CD4-positive, alpha-beta memory T cell (primary cell): Measurements from ENCODE around the gene ETHE1. TPM values are rescaled to one million over a fixed set of nuclear protein-coding genes. Genes with fewer than 3 reads are reported as not detected.
"Not testable (repeated sequence)": the region's sequence is repeated elsewhere in the genome, so short reads cannot be mapped to it uniquely, and the experiment has no call there.

Experiments
- CTCF ChIA-PET: fragments of 350-600 bp; sonication (Branson Sonifier 250); formaldehyde crosslinking; loops from one replicate; lab custom pipeline; 2021; ENCODE audit warnings: inconsistent platforms; ENCODE audit not compliant: partially characterized antibody; lab: Charles Lee
- POLR2A ChIA-PET: fragments of 350-600 bp; sonication (Branson Sonifier 250); formaldehyde crosslinking; loops from one replicate; lab custom pipeline; 2021; ENCODE audit not compliant: partially characterized antibody; lab: Charles Lee
- DNase-seq, 5 donors: peaks; one replicate each; pipeline versions ENCODE4 v3.0.0 to v3.0.0-alpha.2; 2020 to 2022; ENCODE audit warnings: mixed read lengths in 1 of 5
- H3K27ac ChIP-seq: one replicate; pipeline ENCODE4 v1.7.0; 2013; ENCODE audit warnings: low read depth, low read length
- H3K27me3 ChIP-seq: 2 replicates; pipeline ENCODE4 v1.7.0; 2013; ENCODE audit warnings: mild to moderate bottlenecking, low read length, moderate library complexity; ENCODE audit not compliant: insufficient read depth
- H3K36me3 ChIP-seq: 2 replicates; pipeline ENCODE4 v1.7.0; 2013; ENCODE audit warnings: mild to moderate bottlenecking, low read length, moderate library complexity; ENCODE audit not compliant: insufficient read depth
- H3K4me1 ChIP-seq: 2 replicates; pipeline ENCODE4 v1.7.0; 2013; ENCODE audit warnings: mild to moderate bottlenecking, low read length, moderate library complexity; ENCODE audit not compliant: insufficient read depth
- H3K4me3 ChIP-seq, 2 donors: one replicate each; pipeline ENCODE4 v1.7.0; 2013; ENCODE audit warnings: low read length in 2 of 2, mild to moderate bottlenecking in 1 of 2
- H3K9me3 ChIP-seq, 2 donors: one replicate each; pipeline ENCODE4 v1.7.0; 2013; ENCODE audit warnings: low read length in 2 of 2, control low read depth in 1 of 2; ENCODE audit not compliant: control insufficient read depth in 1 of 2
- H3K27ac Mint-ChIP-seq, 7 donors: one replicate each; pipeline ENCODE4 v1.8.0; 2020 to 2021; ENCODE audit warnings: mixed read lengths in 7 of 7, mild to moderate bottlenecking in 6 of 7, inconsistent platforms in 3 of 7, moderate library complexity in 3 of 7
- H3K27me3 Mint-ChIP-seq, 2 donors: one replicate each; pipeline ENCODE4 v1.8.0; 2020 to 2021; ENCODE audit warnings: mixed read lengths in 2 of 2
- H3K36me3 Mint-ChIP-seq, 2 donors: one replicate each; pipeline ENCODE4 v1.8.0; 2020 to 2021; ENCODE audit warnings: mixed read lengths in 2 of 2, inconsistent platforms in 1 of 2, mild to moderate bottlenecking in 1 of 2
- H3K4me1 Mint-ChIP-seq, 4 donors: one replicate each; pipeline ENCODE4 v1.8.0; 2020 to 2021; ENCODE audit warnings: mixed read lengths in 4 of 4, mild to moderate bottlenecking in 1 of 4
- H3K4me3 Mint-ChIP-seq, 8 donors: one replicate each; pipeline ENCODE4 v1.8.0; 2020 to 2021; ENCODE audit warnings: mixed read lengths in 8 of 8, mild to moderate bottlenecking in 7 of 8, moderate library complexity in 6 of 8, inconsistent platforms in 3 of 8
- H3K9me3 Mint-ChIP-seq, 8 donors: one replicate each; pipeline ENCODE4 v1.8.0; 2020 to 2021; ENCODE audit warnings: mixed read lengths in 8 of 8, mild to moderate bottlenecking in 5 of 8, inconsistent platforms in 3 of 8, moderate library complexity in 1 of 8
- intact Hi-C: fragments of 100-400 bp; cut with micrococcal nuclease; formaldehyde crosslinking; loops from one replicate; pipeline ENCODE4 v1.15.1; 2023
- polyA plus RNA-seq, 2 donors: library from polyadenylated mRNA; unstranded; fragments of 300-500 nt; fragmentation: Illumina TruSeq; gene quantifications; one replicate each; pipeline ENCODE4 v1.2.3, GENCODE V29; 2021
- total RNA-seq, 2 experiments: library from RNA; stranded (reverse); gene quantifications; one replicate each; pipeline ENCODE4 v1.2.3, GENCODE V29; 2021

Gene ETHE1
- total and polyA plus RNA-seq, 4 experiments from 2014 or later: 23.9 to 80.7 (median 54.1) TPM

DNA sequence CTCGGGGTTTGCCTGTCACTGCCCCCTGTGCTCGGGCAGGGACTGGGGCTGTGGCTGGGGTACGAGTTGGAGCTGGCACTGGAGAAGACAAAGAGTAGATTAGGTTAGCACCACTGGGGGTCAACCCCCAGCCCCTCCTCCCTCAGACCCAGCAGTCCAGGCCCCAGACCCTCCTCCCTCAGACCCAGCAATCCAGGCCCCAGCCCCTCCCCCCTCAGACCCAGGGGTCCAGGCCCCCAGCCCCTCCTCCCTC lies 25.1 kb upstream of the ETHE1 start:
- peaks cover 48% of the 10 kb centered on the region for H3K36me3 ChIP-seq
- ChIA-PET CTCF (interaction anchor here (7.6 to 11.2 kb wide), 2 partner anchors 17 to 43 kb away, joined by 64 to 245 read pairs; partner anchors contain the start of genes IRGQ, ZNF575 and ZNF576), POLR2A (interaction anchor here (0.9 kb wide), 1 partner anchor 42 kb away, joined by 3 read pairs; no protein-coding TSS in a partner anchor)
- Mint-ChIP-seq H3K4me1 (peaks cover 8 to 12% (median 10%) of the 10 kb centered on the region in 4 donors), H3K27ac (no peak overlapping the region), H3K27me3 (no peaks in the 10 kb centered on the region), H3K4me3 (no peak overlapping the region), H3K9me3 (no peaks in the 10 kb centered on the region), H3K36me3 (peaks cover 22 to 38% of the 10 kb centered on the region in 2 donors)
- H3K4me1 ChIP-seq: peaks cover 7% of the 10 kb centered on the region
- H3K4me3 ChIP-seq: no peak overlapping the region
- H3K27me3 ChIP-seq: no peaks in the 10 kb centered on the region
- H3K27ac ChIP-seq: no peak overlapping the region
- intact Hi-C loops: no loop called here
- no peak for DNase-seq
- no peaks in the 10 kb centered on the region for H3K9me3 ChIP-seq

GRCh38 chr19:43551399-43552197 lies 24.6 kb upstream of the ETHE1 start:
- Mint-ChIP-seq H3K4me3 (no peak overlapping the region), H3K9me3 (no peaks in the 10 kb centered on the region), H3K4me1 (peaks cover 8 to 12% (median 10%) of the 10 kb centered on the region in 4 donors), H3K27me3 (no peaks in the 10 kb centered on the region), H3K27ac (peak overlapping the region in 4 of 7 donors; percentile 33 to 81 (median 43)), H3K36me3 (peaks cover 22 to 39% of the 10 kb centered on the region in 2 donors)
- intact Hi-C loops: no loop called here
- Histone ChIP-seq H3K9me3 (no peaks in the 10 kb centered on the region), H3K27me3 (no peaks in the 10 kb centered on the region), H3K27ac (no peak overlapping the region), H3K36me3 (peaks cover 48% of the 10 kb centered on the region), H3K4me3 (no peak overlapping the region), H3K4me1 (peaks cover 7% of the 10 kb centered on the region)
- DNase-seq: no peak
- CTCF ChIA-PET: interaction anchor here (11.2 kb wide), 1 partner anchor 43 kb away, joined by 245 read pairs; the partner anchor contains the start of genes IRGQ and ZNF576
- POLR2A ChIA-PET: interaction anchor here (0.9 kb wide), 1 partner anchor 43 kb away, joined by 3 read pairs; no protein-coding TSS in a partner anchor

- no peak for DNase-seq
- Mint-ChIP-seq H3K36me3 (peaks cover 21 to 45% of the 10 kb centered on the region in 2 donors), H3K4me1 (peaks cover 0 to 2% (median 0%) of the 10 kb centered on the region in 4 donors), H3K4me3 (no peak overlapping the region), H3K27me3 (no peaks in the 10 kb centered on the region), H3K27ac (peak overlapping the region in 2 of 7 donors; percentile 17 to 83), H3K9me3 (no peaks in the 10 kb centered on the region)
- Histone ChIP-seq H3K9me3 (no peaks in the 10 kb centered on the region), H3K36me3 (peaks cover 46% of the 10 kb centered on the region), H3K4me3 (no peak overlapping the region), H3K27me3 (no peaks in the 10 kb centered on the region), H3K27ac (no peak overlapping the region), H3K4me1 (no peaks in the 10 kb centered on the region)
- ChIA-PET POLR2A (interaction anchor here (0.6 kb wide), 1 partner anchor 16 kb away, joined by 3 read pairs; the partner anchor contains the start of gene ZNF575), CTCF (interaction anchor here (0.5 to 11.2 kb wide), 2 partner anchors 29 to 46 kb away, joined by 3 to 245 read pairs; partner anchors contain the start of genes IRGQ and ZNF576)
- intact Hi-C loops: no loop called here
These were observed 21.7 kb upstream of the ETHE1 start for GRCh38 chr19:43548706-43549105.

DNA sequence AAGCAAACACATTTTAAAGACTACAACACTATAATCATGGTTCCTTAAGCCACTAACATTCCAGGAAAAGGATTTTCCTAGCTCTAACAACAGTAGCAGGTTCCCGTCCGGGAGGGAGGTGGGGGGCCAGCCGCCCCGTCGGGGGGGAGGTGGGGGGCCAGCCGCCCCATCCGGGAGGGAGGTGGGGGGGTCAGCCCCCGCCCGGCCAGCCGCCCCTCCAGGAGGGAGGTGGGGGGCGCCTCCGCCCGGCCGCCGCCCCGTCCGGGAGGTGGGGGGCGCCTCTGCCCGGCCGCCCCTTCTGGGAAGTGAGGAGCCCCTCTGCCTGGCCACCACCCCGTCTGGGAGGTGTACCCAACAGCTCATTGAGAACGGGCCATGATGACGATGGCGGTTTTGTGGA lies 20.9 kb upstream of the ETHE1 start:
- H3K36me3 Mint-ChIP-seq: peaks cover 28 to 53% of the 10 kb centered on the region in 2 donors
- H3K27me3 Mint-ChIP-seq, DNase-seq, H3K9me3 Mint-ChIP-seq, H3K4me1 Mint-ChIP-seq, H3K27me3 ChIP-seq, H3K4me1 ChIP-seq, H3K4me3 Mint-ChIP-seq, H3K4me3 ChIP-seq, H3K9me3 ChIP-seq, H3K27ac ChIP-seq, H3K27ac Mint-ChIP-seq, POLR2A ChIA-PET, intact Hi-C loops: not testable (repeated sequence)
- CTCF ChIA-PET: interaction anchor here (11.2 kb wide), 1 partner anchor 47 kb away, joined by 245 read pairs; the partner anchor contains the start of genes IRGQ and ZNF576
- peaks cover 50% of the 10 kb centered on the region for H3K36me3 ChIP-seq

DNA sequence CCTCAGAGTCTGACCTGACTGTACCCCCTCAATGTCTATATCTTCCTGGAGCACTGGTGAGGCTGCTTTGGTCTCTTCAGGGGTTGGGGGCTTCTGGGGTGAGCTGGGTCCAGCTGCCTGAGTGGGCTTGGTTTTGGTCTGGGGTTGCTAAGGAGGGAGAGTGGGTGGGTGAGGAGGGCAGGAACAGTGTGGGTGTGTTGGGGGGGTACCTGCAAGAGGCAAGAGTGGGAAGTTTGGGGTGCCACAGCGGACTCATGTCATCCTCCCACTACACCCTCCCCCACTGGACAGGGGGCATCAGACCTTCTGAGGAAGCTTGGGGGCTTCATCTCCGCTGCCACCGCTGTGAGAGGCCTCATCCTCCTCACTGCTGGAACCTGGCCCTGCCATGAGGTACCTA lies 19.6 kb upstream of the ETHE1 start:
- H3K4me1 ChIP-seq: no peaks in the 10 kb centered on the region
- Mint-ChIP-seq H3K36me3 (peaks cover 31 to 55% of the 10 kb centered on the region in 2 donors), H3K27ac (peak overlapping the region in 1 of 7 donors; percentile 48), H3K27me3 (no peaks in the 10 kb centered on the region), H3K4me1 (peaks cover 0 to under 1% (median 0%) of the 10 kb centered on the region in 4 donors), H3K4me3 (no peak overlapping the region), H3K9me3 (no peaks in the 10 kb centered on the region)
- no peak overlapping the region for H3K4me3 ChIP-seq
- H3K27ac ChIP-seq: no peak overlapping the region
- no peaks in the 10 kb centered on the region for H3K27me3 ChIP-seq
- intact Hi-C loops: no loop called here
- ChIA-PET CTCF (interaction anchor here (2.0 kb wide), 1 partner anchor 8 kb away, joined by 9 read pairs; no protein-coding TSS in a partner anchor), POLR2A (no interaction called here)
- DNase-seq: no peak
- H3K36me3 ChIP-seq: peaks cover 48% of the 10 kb centered on the region
- H3K9me3 ChIP-seq: no peaks in the 10 kb centered on the region

GRCh38 chr19:43545981-43546380 lies 19.0 kb upstream of the ETHE1 start:
- Histone ChIP-seq H3K4me3 (no peak overlapping the region), H3K27ac (no peak overlapping the region), H3K4me1 (no peaks in the 10 kb centered on the region), H3K36me3 (peaks cover 44% of the 10 kb centered on the region), H3K27me3 (no peaks in the 10 kb centered on the region), H3K9me3 (no peaks in the 10 kb centered on the region)
- Mint-ChIP-seq H3K27ac (no peak overlapping the region), H3K27me3 (no peaks in the 10 kb centered on the region), H3K9me3 (no peaks in the 10 kb centered on the region), H3K4me1 (no peaks in the 10 kb centered on the region), H3K4me3 (no peak overlapping the region), H3K36me3 (peaks cover 28 to 53% of the 10 kb centered on the region in 2 donors)
- no peak for DNase-seq
- CTCF ChIA-PET: interaction anchor here (0.8 to 2.0 kb wide), 2 partner anchors 9 to 26 kb away, joined by 4 to 9 read pairs; no protein-coding TSS in a partner anchor
- POLR2A ChIA-PET: interaction anchor here (2.0 kb wide), 1 partner anchor 13 kb away, joined by 7 read pairs; the partner anchor contains the start of gene ZNF575
- intact Hi-C loops: no loop called here

- Mint-ChIP-seq H3K9me3 (no peaks in the 10 kb centered on the region), H3K27me3 (no peaks in the 10 kb centered on the region), H3K4me1 (no peaks in the 10 kb centered on the region), H3K4me3 (no peak overlapping the region), H3K36me3 (peaks cover 27 to 52% of the 10 kb centered on the region in 2 donors), H3K27ac (peak overlapping the region in 5 of 7 donors; percentile 30 to 63 (median 42))
- CTCF ChIA-PET: interaction anchor here (0.8 to 2.0 kb wide), 2 partner anchors 10 to 26 kb away, joined by 4 to 9 read pairs; no protein-coding TSS in a partner anchor
- H3K27me3 ChIP-seq: no peaks in the 10 kb centered on the region
- H3K4me3 ChIP-seq: no peak overlapping the region
- no peak overlapping the region for H3K27ac ChIP-seq
- POLR2A ChIA-PET: interaction anchor here (2.0 kb wide), 1 partner anchor 13 kb away, joined by 7 read pairs; the partner anchor contains the start of gene ZNF575
- no peaks in the 10 kb centered on the region for H3K9me3 ChIP-seq
- peaks cover 37% of the 10 kb centered on the region for H3K36me3 ChIP-seq
- no peak for DNase-seq
- intact Hi-C loops: no loop called here
- H3K4me1 ChIP-seq: no peaks in the 10 kb centered on the region
These were observed 18.3 kb upstream of the ETHE1 start for GRCh38 chr19:43545276-43545675.
